Fibroblast of skin of abdomen (primary cell): ENCODE results near the gene TXNDC12.
"Not testable (repeated sequence)": the region's sequence is repeated elsewhere in the genome, so short reads cannot be mapped to it uniquely, and the experiment has no call there.

Experiments
- DNase-seq: peaks from one replicate; pipeline ENCODE4 v3.0.0-alpha.2; 2013

The TXNDC12 gene

DNA sequence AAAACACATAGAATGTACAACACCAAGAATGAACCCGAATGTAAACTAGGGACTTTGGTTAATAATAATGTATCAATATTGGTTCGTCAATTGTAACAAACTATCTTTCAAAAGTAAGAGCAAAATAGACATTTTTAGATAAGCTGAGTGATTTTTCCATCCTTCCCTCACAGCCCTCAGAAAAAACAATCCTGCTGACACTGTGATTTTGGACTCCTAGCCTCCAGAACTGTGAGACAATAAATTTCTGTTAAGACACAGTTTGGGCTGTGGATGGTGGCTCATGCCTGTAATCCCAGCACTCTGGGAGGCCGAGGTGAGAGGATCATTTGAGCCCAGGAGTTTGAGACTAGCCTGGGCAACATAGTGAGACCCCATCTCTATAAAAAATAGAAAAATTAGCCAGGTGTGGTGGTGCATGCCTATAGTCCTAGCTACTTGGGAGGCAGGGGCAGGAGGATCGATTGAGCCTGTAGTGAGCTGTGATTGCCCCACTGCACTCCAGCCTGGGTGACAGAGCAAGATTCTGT is 9.3 kb downstream of the TXNDC12 start:
- DNase-seq, result not testable (repeated sequence)

DNA sequence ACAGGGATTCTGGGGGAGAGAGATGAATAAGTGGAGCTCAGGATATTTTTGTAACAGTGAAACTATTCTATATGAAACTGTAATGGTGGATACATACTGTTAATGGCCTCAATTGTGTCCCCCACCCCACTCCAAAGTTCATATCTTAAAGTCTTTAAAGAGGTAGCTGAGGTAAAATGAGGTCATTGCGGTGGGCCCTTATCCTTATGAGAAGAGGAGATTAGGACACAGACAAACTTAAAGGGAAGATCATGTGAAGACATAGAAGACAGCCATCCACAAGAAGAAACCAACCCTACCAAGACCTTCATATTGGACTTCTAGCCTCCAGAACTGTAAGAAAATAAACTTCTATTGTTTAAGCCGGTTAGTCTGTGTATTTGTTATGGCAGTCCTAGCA is 9.8 kb downstream of the TXNDC12 start:
- DNase-seq, result no peak

DNA sequence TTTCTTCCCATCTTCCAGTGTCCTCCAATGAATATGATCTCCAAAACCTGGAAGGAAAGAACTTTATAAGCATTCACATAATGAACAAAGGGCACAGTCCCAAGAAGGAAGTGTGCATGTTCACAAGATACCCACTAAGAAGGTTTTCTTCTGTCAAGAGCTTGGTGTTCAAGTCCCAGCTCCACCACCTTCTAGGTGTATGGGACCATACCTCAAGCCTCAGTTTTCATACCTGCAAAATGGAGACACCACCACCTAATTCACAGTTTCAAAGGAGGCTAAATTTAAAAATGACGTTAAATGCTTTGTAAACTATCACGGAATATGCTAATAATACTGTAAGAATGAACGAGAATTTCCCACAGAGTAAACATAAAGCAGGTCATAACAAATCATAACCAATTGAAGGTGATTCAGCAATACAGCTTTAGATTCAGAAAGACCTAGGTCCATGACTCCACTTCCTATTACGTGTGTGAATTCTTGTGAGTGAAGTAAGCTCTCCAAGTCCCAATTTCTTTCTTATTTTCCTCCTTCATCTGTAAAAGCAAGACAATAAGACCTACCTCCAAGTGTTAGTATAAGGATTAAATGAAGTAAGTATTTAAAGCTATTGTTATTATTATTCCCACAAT is 13.3 kb downstream of the TXNDC12 start:
- DNase-seq, result no peak

DNA sequence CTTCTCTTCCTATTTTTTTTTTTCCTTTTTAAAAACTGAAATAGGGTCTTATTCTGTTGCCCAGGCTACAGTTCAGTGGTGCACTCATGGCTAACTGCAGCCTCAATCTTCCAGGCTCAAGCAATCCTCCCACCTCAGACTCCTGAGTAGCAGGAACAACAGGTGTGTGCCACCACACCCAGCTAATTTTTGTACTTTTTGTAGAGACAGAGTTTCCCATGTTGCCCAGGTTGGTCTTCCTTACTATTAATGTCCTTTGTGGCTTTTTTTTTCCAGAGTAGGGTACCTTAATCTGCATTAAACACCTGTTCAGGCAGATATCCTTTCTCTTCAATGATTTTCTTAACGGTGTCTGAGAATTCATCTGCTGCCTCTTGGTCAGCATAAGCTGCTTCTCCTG is 17.1 kb downstream of the TXNDC12 start:
- DNase-seq, result no peak

DNA sequence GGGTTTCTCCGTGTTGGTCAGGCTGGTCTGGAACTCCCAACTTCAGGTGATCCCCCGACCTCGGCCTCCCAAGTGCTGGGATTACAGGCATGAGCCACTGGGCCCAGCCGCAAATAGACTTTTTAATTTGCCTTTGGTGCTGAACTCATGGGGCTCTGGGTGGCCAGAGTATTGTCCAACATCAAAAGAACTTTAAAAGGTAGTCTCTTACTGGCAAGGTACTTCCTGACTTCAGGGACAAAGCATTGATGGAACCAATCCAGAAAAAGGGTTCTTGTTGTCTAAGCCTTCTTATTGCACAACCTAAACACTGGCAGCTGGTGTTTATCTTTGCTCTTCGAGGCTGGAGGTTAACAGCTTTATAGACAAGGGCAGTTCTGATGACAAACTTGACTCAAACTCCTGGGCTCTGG is 17.6 kb downstream of the TXNDC12 start:
- DNase-seq, result no peak

DNA sequence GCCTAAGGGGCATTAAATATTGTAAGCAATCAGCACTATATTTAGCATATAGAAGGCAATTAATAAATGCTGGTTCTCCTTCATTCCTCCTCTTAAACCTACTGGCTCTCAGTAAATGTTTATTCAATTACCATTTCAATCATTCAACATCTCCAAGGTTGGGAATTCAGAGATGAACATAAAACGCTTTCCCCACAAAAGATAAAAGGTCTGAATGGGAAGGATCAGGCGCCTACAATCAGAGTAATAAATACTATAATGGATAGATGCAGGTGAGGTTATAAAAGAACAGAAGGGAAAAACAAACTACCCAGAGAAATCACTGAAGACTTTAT is 21.0 kb downstream of the TXNDC12 start:
- no peak for DNase-seq

DNA sequence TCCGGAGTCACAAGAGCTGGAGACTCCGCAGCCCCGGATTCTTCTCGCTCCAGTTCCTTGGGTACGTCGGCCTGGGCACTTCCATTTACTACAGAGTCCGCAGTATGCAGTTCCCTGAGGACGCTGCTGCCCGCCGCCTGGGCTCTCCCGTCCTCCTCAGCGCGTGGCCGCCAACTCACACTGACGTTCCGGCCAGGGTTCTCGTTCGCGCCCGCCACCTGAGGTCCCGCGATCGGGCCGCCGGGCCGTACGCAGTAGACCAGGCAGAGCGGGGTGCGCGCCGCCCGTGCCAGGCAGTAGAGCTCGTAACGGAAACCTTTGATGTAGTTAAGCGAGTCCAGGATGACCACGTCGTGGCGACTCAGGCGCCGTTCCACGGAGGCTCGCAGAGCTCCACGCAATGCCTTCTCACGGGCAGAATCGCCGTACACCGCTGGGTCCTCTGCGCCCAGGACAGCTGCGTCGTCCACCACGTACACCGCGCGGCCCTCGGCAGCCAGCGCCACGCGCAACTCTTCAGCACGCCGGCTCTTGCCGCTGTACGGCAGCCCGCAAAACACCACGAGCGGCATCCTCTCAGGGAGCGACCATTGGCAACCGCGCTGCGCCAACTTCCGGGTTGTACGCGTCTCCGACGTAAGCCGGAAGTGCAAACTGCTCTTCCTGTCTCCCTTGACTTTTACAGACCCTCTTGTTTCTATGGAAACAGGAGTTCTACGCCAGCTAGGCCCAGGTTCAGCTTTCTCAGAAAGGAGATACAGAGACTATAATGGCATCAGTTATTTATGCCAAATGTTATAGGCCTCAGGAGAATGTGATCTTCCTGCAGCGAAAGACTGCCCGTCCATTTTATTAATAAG is 21.6 kb downstream of the TXNDC12 start, which contains the start of gene KTI12:
Gene KTI12, minus strand, starts transcription at position 621 of the 860 bp plus-strand sequence. Its CDS starts 49 bp downstream, at position 572.
- peak; percentile 92 for DNase-seq

DNA sequence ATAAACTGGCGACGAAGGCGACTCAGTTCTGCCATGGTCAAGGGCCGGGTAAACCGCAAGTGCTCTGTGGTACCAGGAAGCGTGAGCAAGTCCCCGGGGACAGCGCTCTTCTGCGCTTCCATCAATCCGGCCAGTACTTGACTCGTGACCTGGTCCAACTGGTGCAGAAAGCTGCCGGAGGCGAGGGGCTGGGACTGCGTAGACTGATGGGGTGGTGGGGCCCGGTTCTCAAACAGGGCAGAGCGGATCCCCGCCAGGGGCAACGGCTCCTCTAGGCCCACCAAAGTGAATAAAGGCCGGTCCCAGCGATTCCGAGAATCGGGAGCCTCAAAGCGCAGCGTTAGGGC is 22.2 kb downstream of the TXNDC12 start:
- DNase-seq, result peak; percentile 24

DNA sequence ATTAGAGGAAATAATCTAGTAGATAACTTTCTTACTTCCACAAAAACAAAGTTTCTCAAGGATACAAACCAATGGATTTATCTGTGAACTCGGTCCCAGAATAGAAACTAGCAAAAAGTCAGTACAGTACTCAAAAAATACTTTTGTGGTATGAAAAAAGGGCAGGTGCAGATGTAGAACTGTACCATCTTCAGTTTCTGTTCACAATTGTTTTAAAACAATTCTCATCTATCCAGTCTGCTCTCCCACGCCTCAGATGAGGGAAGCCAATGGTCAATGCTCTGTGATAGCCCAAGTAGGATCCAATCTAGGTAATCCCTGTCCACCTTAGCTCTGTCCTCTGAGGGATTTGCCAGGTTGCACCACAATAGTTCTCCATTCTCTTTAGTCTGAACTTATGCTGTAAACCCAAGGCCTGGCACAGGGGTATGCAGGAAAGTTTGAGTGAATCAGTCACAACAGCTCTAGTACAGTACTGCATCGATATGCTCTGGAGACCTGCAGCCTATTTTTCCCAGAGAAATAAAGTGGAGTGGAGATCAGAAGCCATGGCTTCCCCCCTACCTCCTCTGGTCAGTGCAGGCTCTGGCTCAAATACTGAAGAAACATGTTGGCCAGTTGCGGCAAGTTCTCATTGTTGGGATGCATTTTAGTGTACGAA is 22.7 kb downstream of the TXNDC12 start:
- DNase-seq, result no peak

DNA sequence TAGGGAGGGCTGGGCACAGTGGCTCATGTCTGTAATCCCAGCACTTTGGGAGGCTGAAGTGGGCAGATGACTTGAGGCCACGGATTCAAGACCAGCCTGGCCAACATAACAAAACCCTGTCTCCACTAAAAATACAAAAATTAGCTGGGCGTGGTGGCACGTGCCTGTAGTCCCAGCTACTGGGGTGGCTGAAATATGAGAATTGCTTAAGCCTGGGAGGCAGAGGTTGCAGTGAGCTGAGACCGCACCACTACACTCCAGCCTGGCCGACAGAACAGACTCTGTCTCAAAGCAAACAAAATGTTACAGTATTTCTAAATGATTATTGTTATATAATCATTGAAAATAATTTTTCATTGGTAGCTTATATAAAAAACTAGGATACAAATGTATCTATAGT is 26.2 kb downstream of the TXNDC12 start:
- not testable (repeated sequence) for DNase-seq

DNA sequence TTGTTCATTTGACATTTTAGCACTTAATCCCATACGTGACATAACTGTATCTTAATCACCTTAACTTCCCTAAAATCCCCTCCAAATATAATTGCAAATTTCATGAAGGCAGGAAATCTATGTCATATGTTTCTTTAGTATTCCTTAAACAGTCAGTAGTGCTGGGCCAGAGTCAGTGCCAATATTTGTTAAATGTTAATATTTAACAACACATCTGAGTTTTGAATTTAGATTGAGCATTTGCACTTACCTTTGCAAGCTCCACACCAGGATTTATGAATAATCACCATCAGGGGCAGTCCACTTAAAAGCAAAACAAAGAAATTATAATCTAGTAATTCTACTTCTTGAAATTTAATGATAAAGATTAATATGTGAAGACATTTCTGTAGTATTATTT is 26.7 kb downstream of the TXNDC12 start:
- DNase-seq, result no peak

DNA sequence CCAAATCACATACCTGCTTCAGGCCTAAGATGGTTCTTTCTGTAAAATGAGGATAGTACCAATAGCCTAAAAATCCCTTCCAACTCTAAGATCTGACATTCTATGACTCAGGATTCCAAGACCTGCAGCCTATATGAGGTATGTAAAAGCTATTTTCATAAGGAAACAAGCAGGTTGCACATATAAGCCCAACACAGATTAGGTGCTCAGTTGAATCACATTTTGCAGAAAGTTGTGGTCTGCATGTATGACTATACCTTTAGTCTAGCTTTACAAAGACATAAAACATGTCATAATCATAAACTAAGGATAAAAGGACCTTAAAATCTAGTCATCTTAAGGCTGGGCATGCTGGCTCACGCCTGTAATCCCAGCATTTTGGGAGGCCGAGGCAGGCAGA is 28.7 kb downstream of the TXNDC12 start:
- DNase-seq, result no peak

DNA sequence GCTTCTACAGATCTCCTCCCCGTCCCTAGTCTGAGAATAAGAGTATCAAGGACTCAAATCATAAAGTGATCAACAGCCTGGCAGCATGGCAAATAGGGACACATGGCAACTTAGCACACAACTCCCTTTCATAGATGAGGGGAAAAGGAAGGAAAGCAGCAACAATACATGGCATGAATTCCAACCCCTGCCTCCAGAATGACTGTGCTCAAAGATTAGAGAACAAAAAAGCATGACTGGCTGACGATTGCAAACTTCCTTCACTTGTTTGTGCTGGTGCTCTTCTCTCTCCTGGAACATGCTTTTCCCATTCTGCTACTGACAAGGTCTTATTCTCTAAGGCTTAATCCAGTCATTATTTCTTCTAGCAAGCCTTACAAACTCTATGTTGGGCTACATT is 32.9 kb downstream of the TXNDC12 start:
- DNase-seq, result no peak

DNA sequence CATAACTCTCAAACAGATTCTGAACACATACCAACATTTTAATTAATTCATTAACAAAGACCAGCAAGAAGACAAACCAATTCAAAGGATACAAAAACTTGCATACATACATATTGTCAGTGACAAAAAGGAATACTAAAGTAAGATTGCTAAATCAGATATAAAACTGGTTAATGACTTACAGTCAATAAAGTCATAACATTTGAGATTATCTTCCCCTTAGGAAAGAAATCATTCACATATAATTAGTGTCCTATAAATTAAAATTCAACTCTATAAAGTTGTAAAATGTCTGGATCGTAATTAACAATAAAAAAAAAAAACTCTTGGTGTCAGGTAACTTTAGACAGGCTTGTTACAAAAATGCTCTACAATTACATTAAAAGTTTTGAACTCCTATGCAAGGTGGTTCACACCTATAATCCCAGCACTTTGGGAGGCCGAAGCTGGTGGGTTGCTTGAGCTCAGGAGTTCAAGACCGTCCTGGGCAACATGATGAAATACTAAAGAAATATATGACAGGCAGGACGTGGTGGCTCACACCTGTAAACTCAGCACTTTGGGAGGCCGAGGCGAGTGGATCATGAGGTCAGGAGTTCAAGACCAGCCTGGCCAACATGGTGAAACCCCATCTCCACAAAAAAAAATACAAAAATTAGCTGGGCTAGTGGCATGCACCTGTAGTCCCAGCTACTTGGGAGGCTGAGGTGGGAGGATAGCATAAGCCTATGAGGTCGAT is 46.8 kb downstream of the TXNDC12 start:
- DNase-seq, result no peak

DNA sequence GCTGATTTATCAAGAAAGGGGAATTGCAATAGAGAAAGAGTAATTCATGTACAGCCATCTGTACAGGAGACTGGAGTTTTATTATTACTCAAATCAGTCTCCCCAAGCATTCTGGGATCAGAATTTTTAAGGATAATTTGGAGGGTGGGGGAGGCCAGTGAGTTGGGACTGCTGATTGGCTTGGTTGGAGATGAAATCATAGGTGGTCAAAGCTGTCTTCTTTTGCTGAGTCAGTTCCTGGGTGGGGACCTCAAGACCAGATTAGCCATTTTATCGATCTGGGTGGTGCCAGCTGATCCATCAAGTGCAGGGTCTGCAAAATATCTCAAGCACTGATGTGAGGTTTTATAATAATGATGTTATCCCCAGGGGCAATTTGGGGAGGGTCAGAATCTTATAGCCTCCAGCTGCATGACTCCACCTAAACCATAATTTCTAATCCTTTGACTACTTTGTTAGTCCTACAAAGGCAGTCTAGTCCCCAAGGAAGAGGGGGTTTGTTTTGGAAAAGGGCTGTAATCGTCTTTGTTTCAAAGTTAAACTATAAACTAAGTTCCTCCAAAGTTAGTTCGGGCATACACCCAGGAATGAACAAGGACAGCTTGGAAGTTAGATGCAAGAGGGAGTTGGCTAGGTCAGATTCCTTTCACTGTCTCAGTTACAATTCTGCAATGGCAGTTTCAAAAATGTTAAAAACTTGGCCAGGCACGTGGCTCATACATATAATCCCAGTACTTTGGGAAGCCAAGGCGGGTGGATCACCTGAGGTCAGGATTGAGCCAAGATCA is 47.6 kb downstream of the TXNDC12 start:
- DNase-seq, result peak; percentile 22

DNA sequence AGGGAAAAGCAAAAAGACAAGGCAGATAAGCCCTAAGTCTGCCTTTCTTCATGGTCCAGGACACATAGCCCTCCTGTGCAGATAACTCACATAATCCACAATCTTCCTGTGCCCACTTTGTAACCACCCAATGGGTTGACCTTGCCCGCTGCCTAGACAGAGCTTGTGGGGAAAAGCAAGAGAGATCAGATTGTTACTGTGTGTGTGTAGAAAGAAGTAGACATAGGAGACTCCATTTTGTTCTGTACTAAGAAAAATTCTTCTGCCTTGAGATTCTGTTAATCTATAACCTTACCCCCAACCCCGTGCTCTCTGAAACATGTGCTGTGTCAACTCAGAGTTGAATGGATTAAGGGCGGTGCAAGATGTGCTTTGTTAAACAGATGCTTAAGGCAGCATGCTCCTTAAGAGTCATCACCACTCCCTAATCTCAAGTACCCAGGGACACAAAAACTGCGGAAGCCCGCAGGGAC is 48.9 kb downstream of the TXNDC12 start:
- DNase-seq, result not testable (repeated sequence)

DNA sequence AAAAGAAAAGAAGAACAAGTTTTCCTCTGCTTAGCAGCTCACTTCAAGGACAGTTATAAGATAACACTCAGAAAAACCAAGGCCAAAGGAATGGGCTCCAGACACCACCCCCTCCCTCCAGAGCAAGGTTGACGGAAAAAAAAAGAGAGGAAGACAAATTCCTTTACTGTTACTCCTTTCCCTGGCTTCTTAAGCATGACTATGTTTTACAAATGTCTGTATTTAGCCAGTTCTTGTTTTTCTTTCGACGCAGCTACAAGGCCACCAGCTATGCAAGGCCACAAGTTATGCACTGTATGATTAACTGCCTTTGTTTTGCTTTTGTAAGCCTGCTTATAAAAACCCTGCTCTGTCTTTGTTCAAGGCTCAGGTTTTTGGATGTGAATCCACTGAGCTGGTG is 49.4 kb downstream of the TXNDC12 start:
- DNase-seq, result peak; percentile 96

DNA sequence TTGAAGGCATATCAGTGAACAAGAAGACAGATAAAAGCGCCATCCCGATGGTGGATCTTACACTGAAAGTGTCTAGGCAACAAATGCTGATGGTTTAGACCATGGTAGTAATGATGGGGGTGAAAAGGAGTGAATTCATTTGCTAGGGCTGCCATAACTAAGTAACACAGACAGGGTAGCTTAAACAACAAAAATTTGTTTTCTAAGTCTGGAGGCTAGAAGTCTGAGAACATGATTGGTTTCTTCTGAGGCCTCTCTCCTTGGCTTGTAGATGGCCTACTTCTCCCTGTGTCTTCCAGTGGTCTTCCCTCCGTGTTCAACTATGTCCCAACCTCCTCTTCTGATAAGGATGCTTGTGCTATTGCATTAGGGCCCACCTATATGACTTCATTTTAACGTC is 51.1 kb downstream of the TXNDC12 start:
- no peak for DNase-seq

DNA sequence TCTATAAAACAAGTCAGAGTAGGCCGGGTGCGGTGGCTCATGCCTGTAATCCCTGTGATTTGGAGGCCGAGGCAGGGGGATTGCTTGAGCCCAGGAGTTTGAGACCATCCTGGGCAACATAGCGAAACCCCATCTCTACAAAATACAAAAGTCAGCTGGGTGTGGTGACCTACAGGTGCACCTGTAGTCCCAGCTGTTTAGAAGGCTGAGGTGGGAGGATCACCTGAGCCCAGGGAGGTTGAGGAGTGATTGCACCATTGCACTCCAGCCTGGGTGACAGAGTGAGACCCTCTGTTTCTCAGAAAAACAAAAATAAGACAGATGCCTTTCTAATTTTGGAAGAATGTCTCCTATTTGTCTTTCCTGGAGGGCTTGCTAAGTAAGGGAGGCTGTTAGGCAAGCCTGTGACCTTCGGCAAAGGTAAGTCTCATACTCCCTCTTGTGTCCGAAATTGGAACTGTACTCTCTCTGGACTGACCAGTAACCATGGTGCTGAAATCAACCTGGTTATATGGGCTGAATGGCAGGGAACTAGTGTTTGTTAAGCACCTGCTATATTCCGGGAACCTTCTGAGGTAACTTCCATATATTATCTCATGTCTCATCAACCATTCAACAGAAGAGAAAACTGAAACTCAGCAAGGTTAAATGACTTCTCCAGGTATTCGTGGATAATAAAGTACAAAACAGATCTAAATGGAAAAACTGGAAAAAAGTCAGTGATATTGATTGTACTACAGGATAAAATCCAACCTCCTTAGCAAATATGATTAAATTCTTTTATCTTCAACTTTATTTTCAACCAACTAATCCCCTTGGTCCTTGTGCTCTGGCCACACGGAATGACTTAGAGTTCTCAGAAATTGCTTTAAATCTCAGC is 52.7 kb downstream of the TXNDC12 start:
- DNase-seq, result peak; percentile 87

DNA sequence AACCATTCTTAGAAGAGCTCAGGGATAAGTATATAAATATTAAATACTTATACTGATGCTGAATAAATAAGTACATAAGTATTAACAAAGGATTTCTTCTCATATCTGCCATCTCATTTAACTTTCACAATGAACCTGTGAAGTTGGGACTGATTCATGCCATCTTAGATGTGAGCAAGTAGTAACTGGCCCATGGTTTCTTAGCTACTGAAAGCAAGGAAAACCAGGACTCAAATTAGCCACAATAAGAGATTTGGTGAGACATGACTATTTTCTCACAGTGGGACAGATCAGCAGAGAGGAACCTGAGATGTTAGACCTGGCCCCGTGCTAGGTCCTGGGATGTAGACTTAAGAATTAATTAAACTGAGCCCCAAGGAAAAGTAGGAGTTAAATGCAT is 56.3 kb downstream of the TXNDC12 start:
- no peak for DNase-seq

DNA sequence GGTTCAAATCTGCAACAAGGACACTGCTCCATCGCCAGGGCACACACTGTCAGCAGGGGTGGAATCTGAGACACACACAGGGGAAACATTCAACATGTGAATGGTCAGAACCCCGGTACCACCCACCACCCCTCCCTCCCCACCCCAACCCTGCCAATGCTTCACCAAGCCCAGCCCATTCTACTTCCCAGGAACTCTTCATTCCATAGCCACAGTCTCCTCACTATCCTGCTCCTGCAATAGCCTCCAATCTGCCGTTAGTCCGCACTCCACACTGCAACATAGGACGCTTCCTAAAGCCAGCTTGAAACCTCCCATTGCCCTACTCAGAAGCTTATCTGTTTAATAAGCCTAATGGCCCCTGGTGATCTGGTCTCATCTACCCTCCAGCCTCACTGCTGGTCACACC is 57.0 kb downstream of the TXNDC12 start:
- DNase-seq, result no peak
